ENCODE data around the gene CCBE1.

CCBE1 gene

GRCh38 chr18:59461171-59461570 lies 236.1 kb downstream of the CCBE1 start:
- no peak for TF ChIP-seq SUZ12 (IDR thresholded peaks at IDR 0.05)
- TF ChIP-seq ARNT (IDR thresholded peaks at IDR 0.05), result no peak
- TF ChIP-seq CTBP1 (IDR thresholded peaks at IDR 0.05; ENCODE audit: borderline replicate concordance), result no peak
- POLR2A ChIA-PET, result no interaction called here
- no peak for DNase-seq (ENCODE audit: extremely low spot score)
- CTCF ChIA-PET, result interaction anchor here (3.6 kb wide), 1 partner anchor 362 kb away, joined by 35 read pairs; no protein-coding TSS in a partner anchor

GRCh38 chr18:59460072-59460420 lies 237.2 kb downstream of the CCBE1 start:
- ChIA-PET CTCF (interaction anchor here (0.6 to 3.6 kb wide), 10 partner anchors 10 to 363 kb away, joined by 3 to 35 read pairs (median 3); no protein-coding TSS in a partner anchor), POLR2A (interaction anchor here (1.2 kb wide), 1 partner anchor 10 kb away, joined by 3 read pairs; no protein-coding TSS in a partner anchor)
- TF ChIP-seq ARNT (IDR thresholded peaks at IDR 0.05) (no peak), FOXK2 (IDR thresholded peaks at IDR 0.05) (no peak), SP1 (IDR thresholded peaks at IDR 0.05) (no peak), LEF1 (IDR thresholded peaks at IDR 0.05; ENCODE audit: borderline replicate concordance) (no peak), NFRKB (IDR thresholded peaks at IDR 0.05) (no peak), ZNF384 (IDR thresholded peaks at IDR 0.05) (no peak), PKNOX1 (IDR thresholded peaks at IDR 0.05) (no peak), TARDBP (IDR thresholded peaks at IDR 0.05) (no peak), L3MBTL2 (conservative IDR thresholded peaks at IDR 0.05) (no peak), HDGF (IDR thresholded peaks at IDR 0.05; ENCODE audit: borderline replicate concordance) (no peak), BHLHE40 (IDR thresholded peaks at IDR 0.05; ENCODE audit: borderline replicate concordance) (no peak), SUZ12 (IDR thresholded peaks at IDR 0.05) (no peak), FOXA1 (IDR thresholded peaks at IDR 0.05) (no peak), ELF4 (IDR thresholded peaks at IDR 0.05) (no peak), CTBP1 (IDR thresholded peaks at IDR 0.05; ENCODE audit: borderline replicate concordance) (no peak), FOXM1 (IDR thresholded peaks at IDR 0.05; ENCODE audit: borderline replicate concordance) (no peak)
- no peak for DNase-seq (ENCODE audit: extremely low spot score)

- ChIA-PET CTCF (interaction anchor here (0.6 to 3.6 kb wide), 16 partner anchors 11 to 380 kb away, joined by 3 to 35 read pairs (median 3); partner anchors contain the start of gene CCBE1), POLR2A (interaction anchor here (1.2 to 2.1 kb wide), 2 partner anchors 11 to 441 kb away, joined by 3 to 5 read pairs; partner anchors contain the start of gene PMAIP1)
- no peak for TF ChIP-seq FOXM1 (IDR thresholded peaks at IDR 0.05; ENCODE audit: borderline replicate concordance)
- TF ChIP-seq ARNT (IDR thresholded peaks at IDR 0.05), result no peak
- no peak for TF ChIP-seq ZNF384 (IDR thresholded peaks at IDR 0.05)
- TF ChIP-seq FOXA1 (IDR thresholded peaks at IDR 0.05), result no peak
- DNase-seq (ENCODE audit: extremely low spot score), result peak; percentile 15
Measured at GRCh38 chr18:59459369-59460071, 237.7 kb downstream of the CCBE1 start.

- DNase-seq (ENCODE audit: extremely low spot score), result no peak
- POLR2A ChIA-PET, result interaction anchor here (2.1 kb wide), 1 partner anchor 442 kb away, joined by 5 read pairs; the partner anchor contains the start of gene PMAIP1
Measured at GRCh38 chr18:59458575-59458974, 238.6 kb downstream of the CCBE1 start.

GRCh38 chr18:59456657-59457056 lies 240.6 kb downstream of the CCBE1 start:
- CTCF ChIA-PET, result interaction anchor here (0.9 to 1.0 kb wide), 2 partner anchors 240 to 367 kb away, joined by 4 to 8 read pairs; partner anchors contain the start of gene CCBE1
- no peak for DNase-seq (ENCODE audit: extremely low spot score)
- TF ChIP-seq HDGF (IDR thresholded peaks at IDR 0.05; ENCODE audit: borderline replicate concordance) (no peak), SP1 (IDR thresholded peaks at IDR 0.05) (no peak), SUZ12 (IDR thresholded peaks at IDR 0.05) (no peak), TARDBP (IDR thresholded peaks at IDR 0.05) (no peak), FOXA1 (IDR thresholded peaks at IDR 0.05) (no peak), CTBP1 (IDR thresholded peaks at IDR 0.05; ENCODE audit: borderline replicate concordance) (no peak), ARNT (IDR thresholded peaks at IDR 0.05) (no peak), PKNOX1 (IDR thresholded peaks at IDR 0.05) (no peak), NFRKB (IDR thresholded peaks at IDR 0.05) (no peak), ZNF384 (IDR thresholded peaks at IDR 0.05) (no peak), ELF4 (IDR thresholded peaks at IDR 0.05) (no peak), FOXK2 (IDR thresholded peaks at IDR 0.05) (no peak), BHLHE40 (IDR thresholded peaks at IDR 0.05; ENCODE audit: borderline replicate concordance) (no peak), FOXM1 (IDR thresholded peaks at IDR 0.05; ENCODE audit: borderline replicate concordance) (no peak), LEF1 (IDR thresholded peaks at IDR 0.05; ENCODE audit: borderline replicate concordance) (no peak), L3MBTL2 (conservative IDR thresholded peaks at IDR 0.05) (no peak)
- POLR2A ChIA-PET, result no interaction called here

More at GRCh38 chr18:59458575-59458974, 238.6 kb downstream of the CCBE1 start:
- CTCF ChIA-PET, result interaction anchor here (0.6 to 3.6 kb wide), 8 partner anchors 44 to 379 kb away, joined by 3 to 35 read pairs (median 4); partner anchors contain the start of gene CCBE1
- TF ChIP-seq HDGF (IDR thresholded peaks at IDR 0.05; ENCODE audit: borderline replicate concordance) (no peak), LEF1 (IDR thresholded peaks at IDR 0.05; ENCODE audit: borderline replicate concordance) (no peak)

- peak; percentile 10 for DNase-seq (ENCODE audit: extremely low spot score)
- no peak for TF ChIP-seq FOXM1 (IDR thresholded peaks at IDR 0.05; ENCODE audit: borderline replicate concordance)
- TF ChIP-seq PKNOX1 (IDR thresholded peaks at IDR 0.05), result no peak
- no peak for TF ChIP-seq HDGF (IDR thresholded peaks at IDR 0.05; ENCODE audit: borderline replicate concordance)
- no peak for TF ChIP-seq SUZ12 (IDR thresholded peaks at IDR 0.05)
- no peak for TF ChIP-seq ELF4 (IDR thresholded peaks at IDR 0.05)
- TF ChIP-seq NFRKB (IDR thresholded peaks at IDR 0.05), result no peak
- no peak for TF ChIP-seq SP1 (IDR thresholded peaks at IDR 0.05)
- no peak for TF ChIP-seq ARNT (IDR thresholded peaks at IDR 0.05)
- no peak for TF ChIP-seq TARDBP (IDR thresholded peaks at IDR 0.05)
- no peak for TF ChIP-seq L3MBTL2 (conservative IDR thresholded peaks at IDR 0.05)
- TF ChIP-seq FOXK2 (IDR thresholded peaks at IDR 0.05), result no peak
- no peak for TF ChIP-seq ZNF384 (IDR thresholded peaks at IDR 0.05)
- TF ChIP-seq FOXA1 (IDR thresholded peaks at IDR 0.05), result no peak
- TF ChIP-seq BHLHE40 (IDR thresholded peaks at IDR 0.05; ENCODE audit: borderline replicate concordance), result no peak
- no peak for TF ChIP-seq LEF1 (IDR thresholded peaks at IDR 0.05; ENCODE audit: borderline replicate concordance)
- POLR2A ChIA-PET, result no interaction called here
- CTCF ChIA-PET, result interaction anchor here (0.5 kb wide), 1 partner anchor 325 kb away, joined by 3 read pairs; no protein-coding TSS in a partner anchor
Measured at GRCh38 chr18:59455728-59456276, 241.4 kb downstream of the CCBE1 start.

Data from HEK293T (cell line).